Activated CD8-positive, alpha-beta memory T cell treated with anti-CD3 and anti-CD28 coated beads, Interleukin-2, amount 50 U/mL, for 48 hours (primary cell): ENCODE data around the gene AKAP6.
"Not testable (repeated sequence)": the region's sequence is repeated elsewhere in the genome, so short reads cannot be mapped to it uniquely, and the experiment has no call there.

Experiments used
- DNase-seq: peaks from one replicate; pipeline ENCODE4 v3.0.0-alpha.2; 2020

The AKAP6 gene

GRCh38 chr14:32786886-32787285 is 457.8 kb downstream of the AKAP6 start:
- DNase-seq = no peak

- not testable (repeated sequence) for DNase-seq
Measured at GRCh38 chr14:32793033-32793432, 463.9 kb downstream of the AKAP6 start.

DNA sequence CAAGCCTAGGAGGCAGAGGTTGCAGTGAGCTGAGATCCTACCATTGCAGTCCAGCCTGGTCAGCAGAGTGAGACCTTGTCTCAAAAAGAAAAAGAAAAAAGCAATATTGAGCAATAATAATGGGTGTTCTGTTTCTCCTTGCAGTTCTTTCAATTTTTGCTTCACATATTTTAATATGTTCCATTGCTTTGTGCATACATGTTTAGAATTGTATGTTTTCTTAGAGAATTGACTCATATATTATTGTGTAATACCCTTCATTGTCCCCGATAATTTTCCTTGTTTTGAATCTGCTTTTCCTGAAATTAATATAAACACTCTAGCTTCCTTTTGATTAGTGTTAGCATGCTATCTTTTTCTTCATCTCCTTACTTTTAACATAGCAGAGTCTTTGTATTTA is 471.2 kb downstream of the AKAP6 start:
- no peak for DNase-seq

DNA sequence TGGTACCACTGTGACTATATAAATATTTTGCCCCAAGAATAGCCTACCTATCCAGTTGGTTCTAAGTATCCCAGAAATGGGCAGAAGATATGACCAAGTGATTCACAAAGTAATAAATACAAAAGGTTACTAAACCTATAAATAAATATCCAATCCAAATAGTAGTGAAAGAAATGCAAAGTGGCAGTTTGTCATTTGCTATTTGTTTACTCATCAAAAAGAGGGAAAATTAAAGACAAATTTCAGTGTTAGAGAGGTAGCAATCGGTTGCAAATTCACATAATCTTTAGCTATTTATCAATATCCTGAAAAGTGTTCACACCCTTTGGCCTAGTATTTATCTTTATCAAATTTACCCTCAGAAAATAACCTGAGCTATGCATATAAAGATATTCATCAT is 473.2 kb downstream of the AKAP6 start:
- no peak for DNase-seq

DNA sequence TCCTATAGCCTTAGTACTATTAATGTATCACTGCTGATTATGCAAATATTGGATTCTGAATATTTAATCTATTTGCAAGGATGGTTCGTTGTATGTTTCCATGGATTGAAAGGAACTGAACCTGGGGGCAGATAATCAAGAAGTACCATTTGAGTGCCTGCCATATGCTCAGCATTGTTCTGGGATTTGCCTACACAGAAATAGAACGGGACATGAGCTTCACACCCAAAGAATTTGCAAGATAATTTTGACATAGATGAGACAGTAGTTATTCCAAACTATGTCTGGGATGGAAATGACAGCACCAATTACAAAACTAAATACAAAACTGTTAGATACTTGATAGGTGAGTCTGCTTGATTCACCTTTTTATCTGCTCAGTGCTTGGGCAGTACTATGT is 476.9 kb downstream of the AKAP6 start:
- DNase-seq = no peak

DNA sequence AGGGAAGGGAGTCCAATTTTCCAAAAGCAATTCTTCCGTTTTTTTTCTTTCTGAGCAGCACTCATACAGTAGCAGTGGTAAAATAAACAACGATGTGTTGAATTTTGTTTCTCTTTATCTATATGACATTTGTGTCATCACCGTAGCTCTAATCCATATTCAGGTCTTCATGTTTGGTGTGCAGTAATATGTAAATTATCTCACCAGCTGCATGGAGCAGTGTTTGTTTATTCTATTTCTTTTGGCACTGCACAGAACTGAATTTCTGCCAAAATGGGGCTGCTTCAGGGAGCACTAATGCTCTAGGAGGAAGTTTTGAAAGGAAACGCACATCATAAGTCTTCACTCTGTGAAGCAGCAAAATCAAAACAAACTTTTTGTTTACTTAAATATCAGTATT is 479.5 kb downstream of the AKAP6 start:
- DNase-seq = no peak

GRCh38 chr14:32809255-32809654 is 480.2 kb downstream of the AKAP6 start:
- DNase-seq = no peak

GRCh38 chr14:32813401-32813800 is 484.3 kb downstream of the AKAP6 start:
- no peak for DNase-seq

- DNase-seq = no peak
Measured at GRCh38 chr14:32814721-32815120, 485.6 kb downstream of the AKAP6 start.

- DNase-seq = no peak
Measured at GRCh38 chr14:32816588-32816987, 487.5 kb downstream of the AKAP6 start.

DNA sequence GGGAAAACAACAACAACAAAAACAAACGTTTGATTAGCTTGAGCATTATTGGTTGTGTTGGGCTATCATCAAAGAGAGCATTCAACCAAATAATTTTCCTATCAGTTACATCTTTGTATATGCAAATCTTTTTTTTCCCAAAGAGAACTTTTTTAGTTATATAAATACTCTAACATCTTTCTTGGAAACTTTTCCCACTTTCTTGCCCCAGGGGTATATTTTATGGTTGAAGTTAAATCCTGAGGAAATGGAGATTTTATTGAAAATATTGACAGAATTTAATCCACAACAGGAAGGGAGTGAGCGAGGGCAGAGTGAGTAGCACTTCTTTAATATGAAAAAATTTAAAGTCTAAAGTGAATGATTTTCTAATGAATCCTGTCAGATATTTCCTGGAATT is 488.7 kb downstream of the AKAP6 start:
- DNase-seq = no peak

DNA sequence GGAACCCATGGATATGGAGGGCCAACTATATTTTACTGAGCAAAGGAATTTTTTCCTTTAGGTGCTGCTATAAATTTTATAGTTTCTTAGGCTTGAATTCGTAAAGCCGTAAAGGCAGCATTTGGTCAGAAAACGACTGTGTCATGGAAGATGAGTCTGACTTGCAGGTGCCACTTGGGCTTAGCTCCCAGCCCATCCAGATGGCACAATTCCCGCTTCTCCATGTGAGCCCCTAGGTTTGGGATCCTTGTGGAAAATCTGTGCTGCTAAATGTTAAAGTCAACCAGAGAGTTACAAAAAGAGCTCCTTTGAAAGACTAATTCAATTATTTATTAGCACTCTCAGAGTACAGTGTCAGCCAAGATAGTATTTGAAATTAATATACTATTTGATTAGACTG is 489.5 kb downstream of the AKAP6 start:
- DNase-seq = no peak

GRCh38 chr14:32820181-32820580 is 491.1 kb downstream of the AKAP6 start:
- no peak for DNase-seq

DNA sequence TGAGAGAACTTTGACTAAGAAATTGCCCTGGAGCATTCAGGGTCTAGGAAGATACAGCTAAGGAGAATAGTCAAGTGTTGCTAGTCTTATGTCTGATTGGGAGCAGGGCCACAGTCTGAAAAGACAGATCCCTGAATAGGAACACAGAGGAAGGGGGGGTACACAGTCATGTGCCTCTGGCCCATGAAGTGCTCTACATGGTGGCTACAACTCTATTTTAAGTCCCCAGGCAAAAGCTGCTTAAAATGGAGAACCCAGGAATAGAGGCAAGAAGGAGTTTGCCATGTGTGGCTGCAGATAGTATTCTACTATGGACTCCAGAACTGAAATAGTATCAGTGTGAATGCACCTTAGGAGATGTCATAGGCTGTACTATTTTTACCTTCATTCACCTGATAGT is 491.6 kb downstream of the AKAP6 start:
- no peak for DNase-seq

- no peak for DNase-seq
Measured at GRCh38 chr14:32821964-32822653, 493.0 kb downstream of the AKAP6 start.

DNA sequence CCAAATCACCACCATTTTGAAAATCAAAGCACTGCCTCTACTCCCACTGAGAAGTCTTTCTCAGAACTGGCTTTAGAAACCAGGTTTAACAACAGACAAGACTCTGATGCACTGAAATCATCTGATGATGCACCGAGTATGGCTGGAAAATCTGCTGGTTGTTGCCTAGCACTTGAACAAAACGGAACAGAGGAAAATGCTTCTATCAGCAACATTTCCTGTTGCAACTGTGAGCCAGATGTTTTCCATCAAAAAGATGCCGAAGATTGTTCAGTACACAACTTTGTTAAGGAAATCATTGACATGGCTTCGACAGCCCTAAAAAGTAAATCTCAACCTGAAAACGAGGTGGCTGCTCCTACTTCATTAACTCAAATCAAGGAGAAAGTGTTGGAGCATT is 494.6 kb downstream of the AKAP6 start:
- DNase-seq = no peak

GRCh38 chr14:32824195-32824594 is 495.1 kb downstream of the AKAP6 start:
- no peak for DNase-seq

DNA sequence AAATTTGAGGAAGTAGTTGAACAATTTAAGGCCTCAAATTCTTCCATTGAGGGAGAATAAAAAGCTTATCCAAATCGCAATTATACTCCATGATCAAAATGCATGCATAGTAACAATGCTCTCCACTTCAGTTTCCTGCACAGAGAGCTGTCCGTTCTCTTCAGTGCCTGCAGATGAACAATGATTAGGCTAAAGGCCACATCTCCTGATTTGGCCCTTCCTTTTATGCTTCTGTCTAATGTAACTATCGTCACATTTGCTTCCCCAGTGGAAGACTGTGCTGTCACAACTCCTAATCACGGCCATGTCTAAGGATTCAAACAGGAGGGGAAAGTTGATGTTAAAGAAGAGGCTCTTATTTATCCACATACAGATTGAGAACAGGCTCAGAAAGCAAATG is 496.0 kb downstream of the AKAP6 start:
- DNase-seq = no peak

GRCh38 chr14:32826404-32827082 is 497.4 kb downstream of the AKAP6 start:
- no peak for DNase-seq

DNA sequence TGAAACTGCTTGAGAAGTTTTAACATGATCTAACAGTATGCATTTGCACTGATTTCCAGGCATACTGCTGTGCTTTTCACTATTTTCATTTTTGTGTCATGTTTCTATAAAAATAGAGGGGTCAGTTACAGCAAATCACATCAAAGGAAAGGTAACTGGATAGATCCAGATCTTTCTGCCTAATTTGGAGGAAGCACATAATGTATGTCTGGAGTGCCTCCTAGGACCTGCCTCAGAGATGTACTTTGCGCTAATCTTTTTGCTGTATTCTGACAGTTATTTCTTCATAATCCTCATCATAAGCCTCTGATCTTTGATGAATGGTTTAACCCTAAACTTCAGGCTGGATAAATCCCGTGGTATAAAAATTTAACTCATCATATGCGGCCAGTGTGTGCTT is 498.4 kb downstream of the AKAP6 start:
- no peak for DNase-seq

DNA sequence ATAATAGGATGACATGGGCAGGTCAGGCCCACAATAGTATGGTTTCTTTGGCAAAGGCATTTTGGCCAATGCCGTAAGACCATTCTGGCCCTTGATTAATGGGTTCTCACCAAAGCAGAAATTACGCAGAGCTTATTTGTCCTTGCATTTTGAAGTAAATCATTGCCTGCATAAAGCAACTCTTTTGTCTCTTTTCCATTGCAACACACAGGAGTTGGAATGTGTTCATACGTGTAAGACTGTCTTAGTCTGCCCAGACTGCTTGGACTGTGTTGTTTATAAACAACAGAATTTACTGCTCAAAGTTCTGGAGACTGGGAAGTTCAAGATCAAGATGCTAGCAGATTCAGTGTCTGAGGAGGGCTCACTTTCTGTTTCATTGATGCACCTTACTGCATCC is 506.8 kb downstream of the AKAP6 start:
- no peak for DNase-seq

DNA sequence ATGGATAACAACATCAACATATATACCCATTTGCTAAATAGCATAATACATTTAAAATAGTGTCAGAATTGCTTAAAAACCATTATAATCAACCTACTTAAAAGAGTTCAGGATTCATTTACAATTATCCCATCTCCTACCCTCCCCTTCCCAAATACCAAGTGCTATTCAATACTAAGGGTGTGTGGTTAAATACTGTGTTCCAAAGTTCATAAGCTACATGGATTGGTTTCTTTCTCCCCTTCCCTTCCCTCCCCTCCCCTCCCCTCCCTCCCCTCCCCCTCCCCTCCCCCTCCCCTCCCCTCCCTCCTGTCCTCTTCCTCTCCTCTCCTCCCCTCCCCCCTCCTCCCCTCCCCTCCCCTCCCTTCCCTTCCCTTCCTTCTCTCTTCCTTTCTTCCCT is 512.6 kb downstream of the AKAP6 start:
- no peak for DNase-seq

GRCh38 chr14:32846821-32847365 is 517.8 kb downstream of the AKAP6 start:
- no peak for DNase-seq

DNA sequence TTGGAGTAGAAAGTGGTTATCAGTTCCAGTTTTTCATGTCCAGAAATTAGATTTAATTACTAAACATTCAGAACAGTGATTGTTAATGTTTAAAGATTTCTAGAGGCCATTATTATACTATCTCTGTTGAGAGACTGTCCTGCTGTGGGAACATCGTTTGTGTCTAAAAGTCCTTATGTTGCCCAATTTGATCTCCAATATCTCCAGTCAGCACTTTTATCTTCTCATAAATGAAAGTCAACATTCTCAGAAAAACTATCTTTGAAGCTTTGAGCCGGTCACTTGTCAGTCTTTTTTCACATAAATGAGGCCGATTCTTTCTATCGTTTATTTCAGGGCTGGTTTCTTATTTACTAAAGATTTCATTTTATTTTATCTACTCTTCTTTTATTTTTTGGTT is 518.8 kb downstream of the AKAP6 start:
- DNase-seq = no peak
